PC-3 (cell line): Measurements from ENCODE around the gene CD52. TPM values are rescaled to one million over a fixed set of nuclear protein-coding genes. Genes with fewer than 3 reads are reported as not detected.
"Not testable (repeated sequence)": the region's sequence is repeated elsewhere in the genome, so short reads cannot be mapped to it uniquely, and the experiment has no call there.

ENCODE experiments used
- ATAC-seq: fragments of 200-7000 bp; cut with Tn5 transposase; 2 replicates; pipeline ENCODE4 v1.9.1; 2020; ENCODE audit warnings: mild to moderate bottlenecking, moderate library complexity
- BruUV-seq: library from RNA; stranded (reverse); fragments of 400-500 nt; replicated peaks from 2 replicates; lab custom pipeline; 2021; lab: Mats Ljungman, UMichigan
- CTCF ChIA-PET: fragments of 300-600 bp; sonication (Branson Sonifier 250); formaldehyde crosslinking; loops from one replicate; lab custom pipeline; 2022; ENCODE audit warnings: antibody characterized with exemption; lab: Charles Lee
- POLR2A ChIA-PET: fragments of 300-600 bp; sonication (Branson Sonifier 250); formaldehyde crosslinking; loops from one replicate; lab custom pipeline; 2022; ENCODE audit warnings: antibody characterized with exemption; ENCODE audit not compliant: unreplicated experiment; lab: Charles Lee
- DNase-seq: peaks from one replicate; pipeline ENCODE4 v3.0.0-alpha.2; 2015
- H2AFZ ChIP-seq: fragments of 300-600 bp; sonication (generic); 2 replicates; pipeline ENCODE4 v1.6.0; 2016; ENCODE audit warnings: antibody characterized with exemption, low read length
- H3F3A ChIP-seq: fragments of 300-600 bp; sonication (generic); one replicate; pipeline ENCODE4 v1.6.0; 2017; ENCODE audit warnings: antibody characterized with exemption, low read length, control low read depth, mild to moderate bottlenecking; ENCODE audit not compliant: unreplicated experiment
- H3K27ac ChIP-seq: fragments of 300-600 bp; sonication (generic); 2 replicates; pipeline ENCODE4 v1.5.1; 2016; ENCODE audit warnings: mild to moderate bottlenecking, low read length
- H3K27me3 ChIP-seq: fragments of 300-600 bp; sonication (generic); 2 replicates; pipeline ENCODE4 v1.6.1; 2016; ENCODE audit warnings: low read length, mixed read lengths
- H3K36me3 ChIP-seq: fragments of 300-600 bp; sonication (generic); 2 replicates; pipeline ENCODE4 v1.6.1; 2016; ENCODE audit warnings: low read depth, mixed run types, low read length, mixed read lengths
- H3K4me1 ChIP-seq: fragments of 300-600 bp; sonication (generic); 2 replicates; pipeline ENCODE4 v1.5.1; 2016; ENCODE audit warnings: low read length; ENCODE audit not compliant: insufficient read depth
- H3K4me2 ChIP-seq: fragments of 300-600 bp; sonication (generic); 2 replicates; pipeline ENCODE4 v1.6.0; 2016; ENCODE audit warnings: low read length
- H3K4me3 ChIP-seq: fragments of 300-600 bp; sonication (generic); 2 replicates; pipeline ENCODE4 v1.5.1; 2016; ENCODE audit warnings: mild to moderate bottlenecking, low read length, mixed read lengths
- H3K79me2 ChIP-seq: fragments of 300-600 bp; sonication (generic); 2 replicates; pipeline ENCODE4 v1.6.1; 2017; ENCODE audit warnings: low read length, mixed read lengths
- H3K9ac ChIP-seq: fragments of 300-600 bp; sonication (generic); 2 replicates; pipeline ENCODE4 v1.6.0; 2016; ENCODE audit warnings: mild to moderate bottlenecking, low read length
- H3K9me2 ChIP-seq: fragments of 300-600 bp; sonication (generic); replicated peaks from 2 replicates; pipeline ENCODE4 v1.6.1; 2016; ENCODE audit warnings: mixed run types, low read length, mixed read lengths
- H3K9me3 ChIP-seq: fragments of 300-600 bp; sonication (generic); 2 replicates; pipeline ENCODE4 v1.6.1; 2016; ENCODE audit warnings: low read length, mixed read lengths
- H4K20me1 ChIP-seq: fragments of 300-600 bp; sonication (generic); 2 replicates; pipeline ENCODE4 v1.6.1; 2016; ENCODE audit warnings: low read length, mixed read lengths
- EZH2 ChIP-seq: fragments of 300-600 bp; sonication (generic); IDR thresholded peaks from one replicate; pipeline ENCODE4 v1.6.1; 2017; ENCODE audit warnings: antibody characterized with exemption, mild to moderate bottlenecking, low read length; ENCODE audit not compliant: unreplicated experiment
- EZH2phosphoT487 ChIP-seq: fragments of 300-600 bp; sonication (generic); IDR thresholded peaks from 2 replicates; pipeline ENCODE4 v1.6.1; 2018; ENCODE audit warnings: mild to moderate bottlenecking, antibody characterized with exemption, low read length, borderline replicate concordance
- intact Hi-C: fragments of 100-400 bp; cut with micrococcal nuclease; formaldehyde crosslinking; loops from 2 replicates; pipeline ENCODE4 v1.9.0; 2023
- total RNA-seq: library from RNA; depleted of rRNA; stranded (reverse); fragments of >200 nt; gene quantifications from 2 replicates; pipeline ENCODE4 v1.2.3, GENCODE V29; 2014
- TF ChIP-seq, protein P1 (sequence below): fragments of 300-600 bp; sonication (generic); conservative IDR thresholded peaks from 2 replicates; pipeline ENCODE4 v1.5.1; 2017; ENCODE audit warnings: antibody characterized with exemption, low read depth, mild to moderate bottlenecking, low read length

The CD52 gene
- total RNA-seq, 1 experiment from 2014 or later: not detected

GRCh38 chr1:26290882-26291261, 26.9 kb upstream of the CD52 start:
- TF ChIP-seq, protein P1, sequence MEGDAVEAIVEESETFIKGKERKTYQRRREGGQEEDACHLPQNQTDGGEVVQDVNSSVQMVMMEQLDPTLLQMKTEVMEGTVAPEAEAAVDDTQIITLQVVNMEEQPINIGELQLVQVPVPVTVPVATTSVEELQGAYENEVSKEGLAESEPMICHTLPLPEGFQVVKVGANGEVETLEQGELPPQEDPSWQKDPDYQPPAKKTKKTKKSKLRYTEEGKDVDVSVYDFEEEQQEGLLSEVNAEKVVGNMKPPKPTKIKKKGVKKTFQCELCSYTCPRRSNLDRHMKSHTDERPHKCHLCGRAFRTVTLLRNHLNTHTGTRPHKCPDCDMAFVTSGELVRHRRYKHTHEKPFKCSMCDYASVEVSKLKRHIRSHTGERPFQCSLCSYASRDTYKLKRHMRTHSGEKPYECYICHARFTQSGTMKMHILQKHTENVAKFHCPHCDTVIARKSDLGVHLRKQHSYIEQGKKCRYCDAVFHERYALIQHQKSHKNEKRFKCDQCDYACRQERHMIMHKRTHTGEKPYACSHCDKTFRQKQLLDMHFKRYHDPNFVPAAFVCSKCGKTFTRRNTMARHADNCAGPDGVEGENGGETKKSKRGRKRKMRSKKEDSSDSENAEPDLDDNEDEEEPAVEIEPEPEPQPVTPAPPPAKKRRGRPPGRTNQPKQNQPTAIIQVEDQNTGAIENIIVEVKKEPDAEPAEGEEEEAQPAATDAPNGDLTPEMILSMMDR: no peak
- TF ChIP-seq EZH2phosphoT487 (no peak), EZH2 (no peak)
- Histone ChIP-seq H4K20me1 (no peaks in the 10 kb centered on the region), H3K27me3 (no peaks in the 10 kb centered on the region), H3K4me1 (no peaks in the 10 kb centered on the region), H3K36me3 (no peaks in the 10 kb centered on the region), H2AFZ (no peak overlapping the region), H3K4me3 (no peak overlapping the region), H3F3A (no peaks in the 10 kb centered on the region), H3K4me2 (no peak overlapping the region), H3K79me2 (no peaks in the 10 kb centered on the region), H3K9ac (no peak overlapping the region), H3K9me3 (no peaks in the 10 kb centered on the region), H3K9me2 (no peaks in the 10 kb centered on the region), H3K27ac (no peak overlapping the region)
- CTCF ChIA-PET: no interaction called here
- intact Hi-C loops: no loop called here
- no peak for ATAC-seq
- no peak for DNase-seq
- POLR2A ChIA-PET: no interaction called here
- no TSS peak for BruUV-seq

GRCh38 chr1:26291433-26291832, 26.3 kb upstream of the CD52 start:
- no peak for ATAC-seq
- POLR2A ChIA-PET: no interaction called here
- no peak overlapping the region for H3K27ac ChIP-seq

GRCh38 chr1:26291939-26292338, 25.8 kb upstream of the CD52 start:
- no peaks in the 10 kb centered on the region for H3K27me3 ChIP-seq
- no peaks in the 10 kb centered on the region for H3K9me2 ChIP-seq
- POLR2A ChIA-PET: no interaction called here
- H3F3A ChIP-seq: no peaks in the 10 kb centered on the region
- H3K36me3 ChIP-seq: no peaks in the 10 kb centered on the region
- ATAC-seq (no peak), DNase-seq (no peak)
- H4K20me1 ChIP-seq: no peaks in the 10 kb centered on the region
- no peak overlapping the region for H3K4me3 ChIP-seq
- no peaks in the 10 kb centered on the region for H3K79me2 ChIP-seq
- H3K4me2 ChIP-seq: no peak overlapping the region
- CTCF ChIA-PET: no interaction called here
- BruUV-seq: no TSS peak
- TF ChIP-seq EZH2 (no peak), EZH2phosphoT487 (no peak)
- TF ChIP-seq, protein P1: no peak
- intact Hi-C loops: no loop called here
- H2AFZ ChIP-seq: no peak overlapping the region
- H3K9ac ChIP-seq: no peak overlapping the region
- no peak overlapping the region for H3K27ac ChIP-seq
- H3K4me1 ChIP-seq: no peaks in the 10 kb centered on the region
- no peaks in the 10 kb centered on the region for H3K9me3 ChIP-seq

More at GRCh38 chr1:26291433-26291832, 26.3 kb upstream of the CD52 start:
- intact Hi-C loops: no loop called here
- Histone ChIP-seq H3K9me3 (no peaks in the 10 kb centered on the region), H3K4me2 (no peak overlapping the region), H4K20me1 (no peaks in the 10 kb centered on the region), H2AFZ (no peak overlapping the region), H3K9ac (no peak overlapping the region), H3K4me3 (no peak overlapping the region), H3F3A (no peaks in the 10 kb centered on the region), H3K9me2 (no peaks in the 10 kb centered on the region), H3K79me2 (no peaks in the 10 kb centered on the region), H3K4me1 (no peaks in the 10 kb centered on the region), H3K27me3 (no peaks in the 10 kb centered on the region), H3K36me3 (no peaks in the 10 kb centered on the region)
- TF ChIP-seq EZH2phosphoT487 (no peak), EZH2 (no peak)
- TF ChIP-seq, protein P1: no peak
- CTCF ChIA-PET: no interaction called here
- no peak for DNase-seq
- no TSS peak for BruUV-seq

- H3F3A ChIP-seq, H3K36me3 ChIP-seq, H3K9me3 ChIP-seq, BruUV-seq, H4K20me1 ChIP-seq, POLR2A ChIA-PET, H3K9ac ChIP-seq, H3K27ac ChIP-seq, CTCF ChIA-PET, ATAC-seq, H3K4me2 ChIP-seq, H2AFZ ChIP-seq, H3K79me2 ChIP-seq, H3K9me2 ChIP-seq, intact Hi-C loops, H3K27me3 ChIP-seq, DNase-seq, H3K4me1 ChIP-seq, H3K4me3 ChIP-seq: not testable (repeated sequence)
Measured at GRCh38 chr1:26292735-26293134, 25.0 kb upstream of the CD52 start.
